Measurements from ENCODE around the gene BRME1. TPM values are rescaled to one million over a fixed set of nuclear protein-coding genes. Genes with fewer than 3 reads are reported as not detected.

Gene BRME1
- total RNA-seq, 1 experiment from 2014 or later, result 6.7 TPM

DNA sequence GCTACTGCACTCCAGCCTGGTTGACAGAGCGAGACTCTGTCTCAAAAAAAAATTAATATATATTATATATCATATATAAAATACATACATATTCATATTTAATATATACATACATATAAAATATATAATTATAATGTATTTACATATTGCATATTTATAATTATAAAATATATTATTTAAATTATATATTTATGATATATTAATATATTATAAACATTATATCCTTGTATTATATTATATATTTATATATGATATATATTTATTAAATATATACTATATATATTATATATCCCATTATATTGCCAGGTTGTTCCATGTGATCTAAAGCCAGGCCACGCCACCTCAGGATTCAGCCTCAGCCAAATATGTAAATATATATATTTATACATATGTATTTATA, 9.7 kb downstream of the BRME1 start:
- Histone ChIP-seq H3K4ac (ENCODE audit: low read depth, low read length) (no peak overlapping the region), H3K9me3 (ENCODE audit: control insufficient read depth, low read depth, low read length) (no peaks in the 10 kb centered on the region), H2BK20ac (ENCODE audit: low read depth, low read length, poor library complexity, severe bottlenecking) (no peak overlapping the region), H3K27ac (ENCODE audit: insufficient read length, low read depth, low read length) (no peak overlapping the region), H3K27me3 (ENCODE audit: insufficient read depth, low read length) (no peaks in the 10 kb centered on the region), H3K4me1 (ENCODE audit: insufficient read depth, low read length) (no peaks in the 10 kb centered on the region), H3K23me2 (ENCODE audit: insufficient read length, low read depth, low read length, poor library complexity, severe bottlenecking) (no peaks in the 10 kb centered on the region), H3T11ph (ENCODE audit: low read length) (no peak overlapping the region), H2BK15ac (ENCODE audit: low read depth, low read length) (no peak overlapping the region), H4K91ac (ENCODE audit: insufficient read length, low read depth, low read length) (no peak overlapping the region), H3K23ac (ENCODE audit: insufficient read length, low read depth, low read length) (no peak overlapping the region), H4K5ac (ENCODE audit: insufficient read length, low read depth, low read length) (no peak overlapping the region), H3K14ac (ENCODE audit: insufficient read depth, low read length) (no peak overlapping the region), H2AFZ (ENCODE audit: low read length) (no peak overlapping the region), H3K79me1 (ENCODE audit: insufficient read depth, low read depth, low read length, poor library complexity, severe bottlenecking) (no peaks in the 10 kb centered on the region), H4K20me1 (ENCODE audit: control insufficient read depth, insufficient read depth, insufficient read length) (no peaks in the 10 kb centered on the region), H2BK5ac (ENCODE audit: insufficient read length, low read length) (no peak overlapping the region), H4K8ac (replicated peaks; ENCODE audit: insufficient read length, low read depth, low read length) (no peak overlapping the region), H3K4me2 (ENCODE audit: insufficient read depth, insufficient read length, low read length) (no peak overlapping the region), H3K9ac (ENCODE audit: extremely low read depth, insufficient read length, low read length) (no peak overlapping the region), H3K56ac (ENCODE audit: insufficient read length, low read depth, low read length) (no peak overlapping the region), H2BK120ac (ENCODE audit: low read depth, low read length, poor library complexity, severe bottlenecking) (no peak overlapping the region), H2AK5ac (ENCODE audit: insufficient read length, low read length) (no peak overlapping the region), H2BK12ac (ENCODE audit: insufficient read length, low read depth, low read length) (no peak overlapping the region), H3K18ac (ENCODE audit: insufficient read length, low read depth, low read length) (no peak overlapping the region), H3K79me2 (ENCODE audit: insufficient read depth, low read length) (no peaks in the 10 kb centered on the region)
- Mint-ChIP-seq H3K27ac (no peak overlapping the region), H3K27me3 (ENCODE audit: low read depth) (no peaks in the 10 kb centered on the region), H3K36me3 (ENCODE audit: insufficient read depth in 1 of 3, low read depth in 3 of 3) (no peaks in the 10 kb centered on the region), H3K4me3 (no peak overlapping the region), H3K4me1 (no peaks in the 10 kb centered on the region), H3K9me3 (no peaks in the 10 kb centered on the region)
- TF ChIP-seq, protein P1, sequence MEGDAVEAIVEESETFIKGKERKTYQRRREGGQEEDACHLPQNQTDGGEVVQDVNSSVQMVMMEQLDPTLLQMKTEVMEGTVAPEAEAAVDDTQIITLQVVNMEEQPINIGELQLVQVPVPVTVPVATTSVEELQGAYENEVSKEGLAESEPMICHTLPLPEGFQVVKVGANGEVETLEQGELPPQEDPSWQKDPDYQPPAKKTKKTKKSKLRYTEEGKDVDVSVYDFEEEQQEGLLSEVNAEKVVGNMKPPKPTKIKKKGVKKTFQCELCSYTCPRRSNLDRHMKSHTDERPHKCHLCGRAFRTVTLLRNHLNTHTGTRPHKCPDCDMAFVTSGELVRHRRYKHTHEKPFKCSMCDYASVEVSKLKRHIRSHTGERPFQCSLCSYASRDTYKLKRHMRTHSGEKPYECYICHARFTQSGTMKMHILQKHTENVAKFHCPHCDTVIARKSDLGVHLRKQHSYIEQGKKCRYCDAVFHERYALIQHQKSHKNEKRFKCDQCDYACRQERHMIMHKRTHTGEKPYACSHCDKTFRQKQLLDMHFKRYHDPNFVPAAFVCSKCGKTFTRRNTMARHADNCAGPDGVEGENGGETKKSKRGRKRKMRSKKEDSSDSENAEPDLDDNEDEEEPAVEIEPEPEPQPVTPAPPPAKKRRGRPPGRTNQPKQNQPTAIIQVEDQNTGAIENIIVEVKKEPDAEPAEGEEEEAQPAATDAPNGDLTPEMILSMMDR (conservative IDR thresholded peaks at IDR 0.05), result no peak
- WGBS (ENCODE audit: extremely low coverage, insufficient read length, low lambda C conversion rate), result no CpG with 5 or more reads among the region's 2 CpGs
- DNase-seq, result no peak
